ENCODE data around the gene GZF1. TPM values are rescaled to one million over a fixed set of nuclear protein-coding genes. Genes with fewer than 3 reads are reported as not detected.

GZF1 gene
- polyA plus RNA-seq, 3 donors, result 4.8 to 29.1 (median 7.0) TPM

DNA sequence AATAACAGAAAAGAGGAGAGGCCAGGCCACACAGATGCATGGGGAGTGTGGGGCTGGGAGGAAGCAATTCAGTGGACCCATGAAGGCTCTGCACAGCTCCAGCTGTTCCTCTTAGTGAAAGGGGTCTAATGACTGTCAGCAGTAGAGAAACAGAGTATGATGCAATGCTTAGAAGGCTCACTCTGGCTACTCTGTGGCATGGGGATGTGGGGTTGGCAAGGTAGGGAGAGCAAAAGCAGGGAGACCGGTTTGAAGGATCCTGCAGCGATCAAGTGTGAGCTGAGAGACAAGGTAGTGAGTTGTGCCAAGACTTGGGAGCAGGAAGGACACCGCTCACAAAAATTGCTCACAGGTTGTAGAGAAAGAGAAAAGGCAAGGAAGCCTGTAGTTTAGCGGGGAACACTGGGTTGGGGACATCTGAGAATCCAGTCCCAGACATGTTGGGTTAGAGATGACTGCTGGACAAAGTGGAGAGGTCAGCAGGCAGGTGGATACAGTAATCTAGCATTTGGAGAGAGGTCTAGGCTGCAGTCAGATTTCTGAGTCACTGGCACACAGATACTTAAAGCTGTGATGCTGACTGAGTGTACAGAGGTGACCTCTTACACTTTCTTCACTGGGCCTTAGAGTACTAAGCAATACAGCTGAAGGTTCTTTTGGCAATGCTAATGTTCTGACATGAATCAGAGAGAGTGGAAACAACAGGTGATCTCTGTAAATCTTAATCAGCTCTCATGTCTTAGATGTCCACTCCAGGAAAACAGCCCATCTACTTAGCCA, 32.2 kb downstream of the GZF1 start:
- 96 to 97% (median 97%) methylated on average over 4 of the region's 4 CpGs for WGBS, 3 donors

DNA sequence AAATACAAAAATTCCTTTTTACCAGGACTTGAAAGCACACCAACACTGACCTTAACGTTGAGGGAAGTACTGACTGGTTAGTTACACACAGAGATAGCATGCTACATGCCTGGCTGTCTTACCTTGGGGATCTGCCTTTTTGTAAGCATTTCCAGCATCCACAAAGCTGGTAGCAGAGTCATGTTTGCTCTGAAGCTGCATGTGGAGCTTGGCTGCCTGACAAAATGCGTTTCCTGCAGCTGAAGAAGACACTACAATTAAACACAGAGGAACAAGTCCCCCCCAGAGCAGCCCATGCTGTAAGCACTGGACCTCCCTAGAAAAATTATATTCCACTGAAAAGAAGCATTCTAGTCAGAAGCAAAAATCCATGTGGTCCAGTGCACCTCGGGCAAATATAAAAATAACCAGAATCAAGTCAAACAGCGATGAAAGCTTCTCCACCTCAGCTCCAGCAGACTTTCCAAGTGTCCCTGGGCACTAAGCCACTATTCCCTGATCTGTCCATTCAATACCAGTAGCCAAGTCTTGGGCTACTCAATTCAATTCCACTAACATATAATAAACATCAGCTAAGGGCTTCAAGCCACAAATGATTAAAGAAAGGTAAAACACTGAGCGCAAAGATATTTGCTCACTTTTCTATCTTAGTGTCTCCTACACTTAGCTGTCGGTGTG, 35.1 kb downstream of the GZF1 start:
- no peak overlapping the region for H3K27ac ChIP-seq (ENCODE audit: low read depth, low read length)
- whole genome bisulfite sequencing, 3 donors, result 70 to 76% (median 72%) methylated on average over 6 of the region's 6 CpGs

More for the DNA sequence above, 32.2 kb downstream of the GZF1 start:
- H3K27ac ChIP-seq (ENCODE audit: low read depth, low read length), result no peak overlapping the region

GRCh38 chr20:23397961-23398360, 36.0 kb downstream of the GZF1 start:
- 68 to 86% (median 71%) methylated on average over 2 of the region's 2 CpGs for WGBS, 3 donors
- H3K27ac ChIP-seq (ENCODE audit: low read depth, low read length), result no peak overlapping the region

DNA sequence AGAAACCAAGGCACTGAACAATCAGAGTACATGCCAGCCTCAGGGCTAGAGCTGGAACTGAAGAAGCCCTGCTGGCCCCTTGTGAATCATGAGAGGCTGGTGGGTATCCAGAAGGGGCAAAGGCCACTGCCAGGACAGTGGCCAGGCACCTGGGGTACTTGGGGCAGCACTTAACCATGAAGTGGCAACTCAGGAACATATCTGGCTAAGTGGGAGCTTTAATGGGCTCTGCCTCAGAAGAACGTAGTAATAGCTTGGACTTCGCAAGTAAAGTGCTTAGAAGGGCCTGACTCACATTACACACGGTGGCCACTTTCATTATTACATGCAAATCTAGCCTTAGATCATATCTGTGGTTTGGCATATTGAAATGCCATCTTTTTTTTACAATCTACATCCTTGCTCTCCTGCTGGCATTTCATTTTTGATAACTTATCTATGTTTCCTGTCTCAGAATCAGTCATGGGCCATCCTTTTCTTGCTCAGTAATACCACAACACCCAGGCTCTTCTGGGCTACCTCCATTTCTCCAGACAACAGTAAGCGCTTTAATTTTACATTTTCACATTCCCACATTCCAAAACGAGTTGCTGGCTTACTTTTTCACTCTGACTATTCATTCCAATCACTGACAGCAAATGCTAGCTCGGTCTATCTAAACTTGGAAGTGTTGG, 37.7 kb downstream of the GZF1 start:
- WGBS, 3 donors, result 77 to 84% (median 82%) methylated on average over 6 of the region's 6 CpGs
- no peak overlapping the region for H3K27ac ChIP-seq (ENCODE audit: low read depth, low read length)

DNA sequence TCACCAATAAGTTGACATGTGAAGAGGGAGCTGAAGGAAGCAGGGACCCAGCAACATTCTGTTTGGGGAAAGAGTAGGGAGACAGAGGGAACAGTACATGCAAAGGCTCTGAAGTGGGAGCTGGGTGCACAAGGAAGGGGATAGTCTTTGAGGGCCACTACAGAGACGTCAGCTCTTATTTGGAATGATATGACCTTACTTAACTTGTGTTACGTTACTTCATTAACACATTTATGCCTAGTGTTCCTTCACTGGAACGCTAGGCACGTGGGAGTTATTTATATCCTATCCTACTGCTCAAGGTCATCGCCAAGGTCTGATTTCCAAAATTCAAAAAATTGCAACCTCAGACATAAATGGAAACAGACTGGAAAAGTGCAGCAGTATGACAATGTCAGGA, 39.1 kb downstream of the GZF1 start:
- H3K27ac ChIP-seq (ENCODE audit: low read depth, low read length), result no peak overlapping the region
- WGBS, 3 donors, result 49 to 91% (median 89%) methylated on average over 5 of the region's 5 CpGs

DNA sequence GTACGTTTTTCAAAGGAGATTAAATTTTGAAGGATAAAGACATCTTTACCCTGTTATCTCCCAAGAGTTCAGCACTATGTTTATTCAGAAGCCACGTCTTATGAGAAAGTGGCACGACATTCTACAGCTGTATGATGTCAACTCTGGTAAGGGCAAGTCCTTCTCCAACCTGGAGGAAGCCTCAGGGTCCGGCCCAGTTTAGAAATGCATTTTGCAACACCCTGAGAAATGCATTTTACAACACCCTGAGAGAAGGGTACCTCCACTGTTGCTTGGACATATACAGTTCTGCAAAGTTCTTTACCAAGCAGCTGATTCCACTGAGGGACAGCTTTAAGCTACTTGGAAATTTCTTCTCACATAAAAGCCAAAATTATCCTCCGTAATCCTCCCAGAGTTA, 41.8 kb downstream of the GZF1 start:
- no peak overlapping the region for H3K27ac ChIP-seq (ENCODE audit: low read depth, low read length)
- WGBS, 3 donors, result 59 to 81% (median 73%) methylated on average over 5 of the region's 5 CpGs

DNA sequence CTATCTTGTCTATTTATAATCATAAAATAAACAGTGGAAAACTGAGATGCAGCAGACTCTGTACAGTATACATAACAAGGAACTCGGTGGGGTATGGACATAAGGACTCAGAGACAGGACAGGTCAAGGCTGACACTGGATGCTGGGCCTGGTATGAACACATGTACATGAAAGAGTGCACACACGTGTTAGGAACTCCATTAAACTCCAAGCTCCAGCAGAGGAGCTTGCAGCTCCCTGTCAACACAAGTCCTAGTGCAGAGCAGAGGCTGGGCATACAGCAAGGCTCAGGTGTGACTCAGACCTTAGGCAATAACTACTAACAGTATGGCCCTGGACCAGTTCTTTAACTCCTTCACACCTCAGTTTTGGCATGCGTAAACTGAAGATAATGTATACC, 42.2 kb downstream of the GZF1 start:
- WGBS, 3 donors, result 54 to 75% (median 72%) methylated on average over 3 of the region's 3 CpGs
- no peak overlapping the region for H3K27ac ChIP-seq (ENCODE audit: low read depth, low read length)

DNA sequence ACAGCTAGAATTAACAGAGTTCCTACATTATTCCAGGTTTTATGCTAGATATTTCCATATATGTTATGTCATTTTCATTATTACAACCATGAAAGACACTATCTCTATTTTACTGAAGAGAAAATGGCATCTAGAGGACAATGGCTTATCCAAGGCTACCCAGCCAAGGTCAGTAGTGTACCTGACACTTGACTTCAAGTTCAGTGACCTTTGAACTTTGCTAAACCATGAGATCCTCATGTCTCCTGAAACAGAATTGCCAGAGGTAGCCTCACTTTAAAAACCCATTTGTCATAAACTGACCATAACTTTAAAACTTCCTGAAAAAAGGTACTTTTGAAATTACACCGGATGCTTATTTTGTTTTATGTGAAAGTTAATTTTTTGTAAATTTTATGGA, 44.9 kb downstream of the GZF1 start:
- 92 to 98% (median 95%) methylated on average over 1 of the region's 1 CpG for WGBS, 3 donors
- H3K27ac ChIP-seq (ENCODE audit: low read depth, low read length), result no peak overlapping the region

GRCh38 chr20:23407781-23408464, 45.9 kb downstream of the GZF1 start:
- whole genome bisulfite sequencing, 3 donors, result 87 to 91% (median 89%) methylated on average over 2 of the region's 2 CpGs
- no peak overlapping the region for H3K27ac ChIP-seq (ENCODE audit: low read depth, low read length)

DNA sequence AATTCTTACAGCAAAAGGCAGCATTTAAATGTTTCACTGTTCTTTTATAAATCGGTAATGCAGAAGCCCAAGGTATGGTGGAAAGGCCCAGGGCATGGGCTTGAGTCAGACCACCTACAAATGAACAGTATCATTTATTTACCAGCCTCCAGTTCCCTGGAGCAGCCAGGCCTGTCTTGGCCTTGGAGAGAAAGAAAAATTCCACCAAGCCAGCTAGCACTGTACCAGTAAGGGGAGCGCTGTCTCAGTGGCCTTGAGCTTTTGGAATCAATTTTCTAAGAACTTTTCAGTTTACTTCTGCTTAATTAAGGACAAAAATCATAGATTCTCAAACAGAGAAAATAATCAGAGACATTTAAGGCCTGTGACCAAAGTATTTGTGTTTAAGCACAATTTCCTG, 47.0 kb downstream of the GZF1 start:
- 51 to 97% (median 95%) methylated on average over 2 of the region's 2 CpGs for WGBS, 3 donors
- no peak overlapping the region for H3K27ac ChIP-seq (ENCODE audit: low read depth, low read length)

- WGBS, 3 donors, result 80 to 93% (median 90%) methylated on average over 3 of the region's 3 CpGs
These were observed 47.8 kb downstream of the GZF1 start for GRCh38 chr20:23409800-23410199.

GRCh38 chr20:23410916-23411695, 49.1 kb downstream of the GZF1 start:
- 79 to 94% (median 80%) methylated on average over 3 of the region's 3 CpGs for WGBS, 3 donors
- H3K27ac ChIP-seq (ENCODE audit: low read depth, low read length), result no peak overlapping the region

More at GRCh38 chr20:23409800-23410199, 47.8 kb downstream of the GZF1 start:
- no peak overlapping the region for H3K27ac ChIP-seq (ENCODE audit: low read depth, low read length)

DNA sequence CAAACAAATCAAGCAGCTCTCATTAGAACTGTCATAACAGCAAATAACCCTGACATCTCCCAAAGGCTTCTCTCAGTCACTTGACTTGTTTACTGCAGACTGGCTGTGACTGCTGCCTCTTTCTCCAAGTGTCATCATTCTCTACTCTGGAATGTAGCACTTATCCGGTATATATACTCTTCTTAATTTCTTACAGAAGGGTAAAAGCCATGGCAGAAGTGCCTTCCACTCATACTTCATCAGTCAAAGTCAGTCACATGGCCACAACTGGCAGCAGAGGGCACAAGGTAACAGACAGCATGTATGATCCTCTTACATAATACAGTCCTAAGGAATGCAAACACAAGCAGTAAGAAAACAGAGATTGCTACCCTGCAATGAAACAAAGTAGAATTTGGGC, 50.0 kb downstream of the GZF1 start:
- WGBS, 3 donors, result 57 to 61% (median 58%) methylated on average over 1 of the region's 1 CpG
- H3K27ac ChIP-seq (ENCODE audit: low read depth, low read length), result no peak overlapping the region

GRCh38 chr20:23413862-23414422, 52.0 kb downstream of the GZF1 start:
- 93 to 99% (median 97%) methylated on average over 3 of the region's 3 CpGs for WGBS, 3 donors
- H3K27ac ChIP-seq (ENCODE audit: low read depth, low read length), result no peak overlapping the region

DNA sequence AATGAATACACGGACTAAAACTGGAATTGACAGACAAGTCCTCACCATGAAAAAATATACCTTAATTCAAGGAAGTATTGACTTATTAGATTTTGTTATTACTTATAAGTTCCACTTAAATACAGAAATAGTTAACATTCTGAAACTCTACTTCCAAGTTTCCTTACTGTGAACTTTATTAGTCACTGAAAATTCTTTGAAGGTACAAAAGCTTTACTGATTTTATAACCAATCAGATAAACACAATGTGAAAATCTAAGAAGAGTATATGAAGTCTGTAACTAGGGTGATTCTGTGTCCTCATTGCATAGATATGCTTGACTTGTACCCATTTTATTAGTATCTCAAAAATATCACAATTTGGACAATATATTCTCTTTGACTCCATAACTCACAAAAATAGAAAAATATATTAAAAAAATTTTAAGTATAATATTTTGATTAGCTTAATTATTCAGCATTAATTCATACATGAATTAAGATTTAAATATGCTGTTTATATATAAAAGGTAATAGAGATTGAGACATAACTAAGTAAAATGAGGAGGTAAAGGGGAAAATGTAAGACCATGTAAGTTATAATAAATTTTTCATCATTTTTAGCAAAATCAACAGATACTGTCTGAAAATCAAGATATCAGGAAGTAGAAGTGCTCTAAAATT, 52.7 kb downstream of the GZF1 start:
- WGBS, 3 donors, result 70 to 82% (median 71%) methylated on average over 1 of the region's 1 CpG
- H3K27ac ChIP-seq (ENCODE audit: low read depth, low read length), result no peak overlapping the region

DNA sequence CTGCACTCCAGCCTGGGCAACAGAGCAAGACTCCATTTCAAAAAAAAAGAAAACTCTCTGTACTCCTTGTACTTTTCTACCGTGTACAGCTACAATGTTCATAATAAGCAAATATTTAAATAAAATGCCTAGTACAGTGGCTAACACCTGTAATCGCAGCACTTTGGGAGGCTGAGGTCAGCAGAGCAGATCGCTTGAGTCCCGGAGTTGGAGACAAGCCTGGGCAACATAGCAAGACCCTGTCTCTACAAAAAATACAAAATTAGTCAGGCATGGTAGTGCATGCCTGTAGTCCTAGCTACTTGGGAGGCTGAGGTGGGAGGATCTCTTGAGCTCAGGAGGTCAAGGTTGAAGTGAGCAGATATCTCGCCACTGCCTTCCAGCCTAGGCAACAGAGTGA, 53.6 kb downstream of the GZF1 start:
- no peak overlapping the region for H3K27ac ChIP-seq (ENCODE audit: low read depth, low read length)
- WGBS, 3 donors, result 76 to 95% (median 94%) methylated on average over 5 of the region's 5 CpGs

DNA sequence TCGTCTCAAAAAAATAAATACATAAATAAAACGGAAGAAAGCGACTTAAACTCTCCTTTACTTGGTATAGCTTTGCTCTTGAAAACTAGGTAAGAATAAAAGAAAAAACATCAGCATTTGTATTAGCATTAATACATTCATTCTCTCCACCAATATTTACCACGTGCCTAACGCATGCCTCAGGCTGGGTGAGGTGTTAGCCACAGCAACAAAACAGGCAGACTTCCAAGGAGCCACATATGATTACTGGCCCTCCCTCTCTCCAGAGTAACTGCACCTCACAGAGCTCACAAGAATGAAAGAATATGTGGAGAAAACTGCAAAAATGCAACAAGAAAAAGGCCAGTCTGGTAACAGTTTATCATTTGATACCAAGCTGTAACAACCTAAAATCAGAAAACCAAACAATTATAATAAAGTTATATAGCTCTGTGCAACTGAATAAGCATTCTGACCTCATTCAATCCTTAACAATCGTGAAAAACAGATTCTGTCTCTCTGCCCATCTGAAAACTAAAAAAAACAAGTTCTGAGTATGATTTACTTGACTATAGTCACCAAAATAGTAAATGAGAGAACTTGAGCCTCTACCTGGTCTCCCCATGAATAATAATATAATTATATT, 54.1 kb downstream of the GZF1 start:
- WGBS, 3 donors, result 70 to 80% (median 80%) methylated on average over 6 of the region's 6 CpGs
- no peak overlapping the region for H3K27ac ChIP-seq (ENCODE audit: low read depth, low read length)
